ENCODE measurements around the gene DOCK10.

Gene DOCK10

GRCh38 chr2:224910574-224910925, 131.7 kb downstream of the DOCK10 start:
- TF ChIP-seq CTCF (IDR thresholded peaks at IDR 0.05), result no peak
- Mint-ChIP-seq H3K36me3 (ENCODE audit: low read depth) (no peaks in the 10 kb centered on the region), H3K9me3 (peaks cover 3% of the 10 kb centered on the region), H3K27me3 (ENCODE audit: low read depth, poor library complexity) (no peaks in the 10 kb centered on the region), H3K4me3 (no peak overlapping the region), H3K4me1 (peaks cover 8% of the 10 kb centered on the region), H3K27ac (peak overlapping the region; percentile 29)
- DNase-seq, result no peak

- Mint-ChIP-seq H3K36me3 (ENCODE audit: low read depth) (no peaks in the 10 kb centered on the region), H3K27ac (peak overlapping the region; percentile 29), H3K9me3 (peaks cover 3% of the 10 kb centered on the region), H3K4me3 (no peak overlapping the region), H3K4me1 (peaks cover 8% of the 10 kb centered on the region), H3K27me3 (ENCODE audit: low read depth, poor library complexity) (no peaks in the 10 kb centered on the region)
- no peak for DNase-seq
- no peak for TF ChIP-seq CTCF (IDR thresholded peaks at IDR 0.05)
Observed at GRCh38 chr2:224909885-224910573, 132.2 kb downstream of the DOCK10 start.

GRCh38 chr2:224908818-224909217, 133.4 kb downstream of the DOCK10 start:
- Mint-ChIP-seq H3K4me1 (peaks cover 8% of the 10 kb centered on the region), H3K4me3 (no peak overlapping the region), H3K27ac (no peak overlapping the region), H3K27me3 (ENCODE audit: low read depth, poor library complexity) (no peaks in the 10 kb centered on the region), H3K36me3 (ENCODE audit: low read depth) (no peaks in the 10 kb centered on the region), H3K9me3 (peaks cover 3% of the 10 kb centered on the region)
- no peak for DNase-seq
- TF ChIP-seq CTCF (IDR thresholded peaks at IDR 0.05), result no peak

GRCh38 chr2:224904381-224904780, 137.9 kb downstream of the DOCK10 start:
- no peak for DNase-seq
- H3K27me3 Mint-ChIP-seq (ENCODE audit: low read depth, poor library complexity), result no peaks in the 10 kb centered on the region
- H3K36me3 Mint-ChIP-seq (ENCODE audit: low read depth), result no peaks in the 10 kb centered on the region
- no peak overlapping the region for H3K27ac Mint-ChIP-seq
- TF ChIP-seq CTCF (IDR thresholded peaks at IDR 0.05), result no peak
- H3K9me3 Mint-ChIP-seq, result peaks cover 3% of the 10 kb centered on the region
- no peak overlapping the region for H3K4me3 Mint-ChIP-seq
- peaks cover under 1% of the 10 kb centered on the region for H3K4me1 Mint-ChIP-seq

GRCh38 chr2:224903621-224904020, 138.6 kb downstream of the DOCK10 start:
- no peak for TF ChIP-seq CTCF (IDR thresholded peaks at IDR 0.05)
- H3K27me3 Mint-ChIP-seq (ENCODE audit: low read depth, poor library complexity), result no peaks in the 10 kb centered on the region

GRCh38 chr2:224901121-224901676, 141.1 kb downstream of the DOCK10 start:
- Mint-ChIP-seq H3K4me1 (no peaks in the 10 kb centered on the region), H3K27me3 (ENCODE audit: low read depth, poor library complexity) (no peaks in the 10 kb centered on the region), H3K36me3 (ENCODE audit: low read depth) (no peaks in the 10 kb centered on the region), H3K9me3 (no peaks in the 10 kb centered on the region), H3K4me3 (no peak overlapping the region), H3K27ac (no peak overlapping the region)
- DNase-seq, result no peak
- no peak for TF ChIP-seq CTCF (IDR thresholded peaks at IDR 0.05)

More at GRCh38 chr2:224903621-224904020, 138.6 kb downstream of the DOCK10 start:
- Mint-ChIP-seq H3K27ac (no peak overlapping the region), H3K4me3 (no peak overlapping the region), H3K4me1 (no peaks in the 10 kb centered on the region), H3K9me3 (peaks cover 3% of the 10 kb centered on the region), H3K36me3 (ENCODE audit: low read depth) (no peaks in the 10 kb centered on the region)
- DNase-seq, result no peak

All from nephron progenitor cell (in vitro differentiated cells).